NCI-H446 treated with DMSO at 0.1 percent for 48 hours (cell line): ENCODE data around the gene PIK3C2G.

Experiments
- DNase-seq: peaks from one replicate; lab custom pipeline; 2025; lab: John Stamatoyannopoulos, UW

PIK3C2G gene

GRCh38 chr12:18415227-18415626 is 153.9 kb downstream of the PIK3C2G start:
- no peak for DNase-seq

- no peak for DNase-seq
Measured at GRCh38 chr12:18416412-18416811, 155.1 kb downstream of the PIK3C2G start.

- no peak for DNase-seq
Measured at GRCh38 chr12:18419311-18419710, 158.0 kb downstream of the PIK3C2G start.

GRCh38 chr12:18421867-18422266 is 160.5 kb downstream of the PIK3C2G start:
- no peak for DNase-seq

- no peak for DNase-seq
Measured at GRCh38 chr12:18422871-18423270, 161.6 kb downstream of the PIK3C2G start.

- DNase-seq: no peak
Measured at GRCh38 chr12:18424857-18425256, 163.5 kb downstream of the PIK3C2G start.

GRCh38 chr12:18427520-18427919 is 166.2 kb downstream of the PIK3C2G start:
- DNase-seq: no peak

- no peak for DNase-seq
Measured at GRCh38 chr12:18428416-18428815, 167.1 kb downstream of the PIK3C2G start.

GRCh38 chr12:18429366-18429765 is 168.0 kb downstream of the PIK3C2G start:
- no peak for DNase-seq

- DNase-seq: no peak
Measured at GRCh38 chr12:18430425-18431048, 169.2 kb downstream of the PIK3C2G start.

- DNase-seq: no peak
Measured at GRCh38 chr12:18431771-18432170, 170.5 kb downstream of the PIK3C2G start.

- DNase-seq: no peak
Measured at GRCh38 chr12:18432206-18432605, 170.9 kb downstream of the PIK3C2G start.

- no peak for DNase-seq
Measured at GRCh38 chr12:18436170-18436569, 174.9 kb downstream of the PIK3C2G start.

GRCh38 chr12:18439541-18439940 is 178.2 kb downstream of the PIK3C2G start:
- DNase-seq: no peak

GRCh38 chr12:18443768-18444437 is 182.6 kb downstream of the PIK3C2G start:
- peak; percentile 39 for DNase-seq

- peak; percentile 20 for DNase-seq
Measured at GRCh38 chr12:18446061-18446644, 184.8 kb downstream of the PIK3C2G start.

- no peak for DNase-seq
Measured at GRCh38 chr12:18454330-18454729, 193.0 kb downstream of the PIK3C2G start.

- no peak for DNase-seq
Measured at GRCh38 chr12:18456344-18456743, 195.0 kb downstream of the PIK3C2G start.

GRCh38 chr12:18457362-18457761 is 196.0 kb downstream of the PIK3C2G start:
- no peak for DNase-seq

GRCh38 chr12:18461758-18462157 is 200.4 kb downstream of the PIK3C2G start:
- DNase-seq: no peak

GRCh38 chr12:18462442-18462841 is 201.1 kb downstream of the PIK3C2G start:
- peak; percentile 81 for DNase-seq

GRCh38 chr12:18467620-18468245 is 206.4 kb downstream of the PIK3C2G start:
- no peak for DNase-seq
